ENCODE measurements around the gene GRIK1.

DNA sequence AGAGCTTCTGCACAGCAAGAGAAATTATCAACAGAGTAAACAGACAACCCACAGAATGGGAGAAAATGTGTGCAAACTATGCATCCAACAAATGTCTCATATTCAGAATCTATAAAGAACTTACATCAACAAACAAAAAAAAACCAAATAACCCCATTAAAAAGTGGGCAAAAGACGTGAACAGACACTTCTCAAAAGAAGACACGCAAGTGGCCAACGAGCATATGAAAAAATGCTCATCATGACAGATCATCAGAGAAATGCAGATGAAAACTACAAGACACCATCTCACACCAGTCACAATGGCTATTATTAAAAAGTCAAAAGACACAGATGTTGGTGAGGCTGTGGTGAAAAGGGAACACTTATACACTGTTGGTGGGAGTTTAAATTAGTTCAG lies 257.0 kb downstream of the GRIK1 start:
- TF ChIP-seq, protein P1, sequence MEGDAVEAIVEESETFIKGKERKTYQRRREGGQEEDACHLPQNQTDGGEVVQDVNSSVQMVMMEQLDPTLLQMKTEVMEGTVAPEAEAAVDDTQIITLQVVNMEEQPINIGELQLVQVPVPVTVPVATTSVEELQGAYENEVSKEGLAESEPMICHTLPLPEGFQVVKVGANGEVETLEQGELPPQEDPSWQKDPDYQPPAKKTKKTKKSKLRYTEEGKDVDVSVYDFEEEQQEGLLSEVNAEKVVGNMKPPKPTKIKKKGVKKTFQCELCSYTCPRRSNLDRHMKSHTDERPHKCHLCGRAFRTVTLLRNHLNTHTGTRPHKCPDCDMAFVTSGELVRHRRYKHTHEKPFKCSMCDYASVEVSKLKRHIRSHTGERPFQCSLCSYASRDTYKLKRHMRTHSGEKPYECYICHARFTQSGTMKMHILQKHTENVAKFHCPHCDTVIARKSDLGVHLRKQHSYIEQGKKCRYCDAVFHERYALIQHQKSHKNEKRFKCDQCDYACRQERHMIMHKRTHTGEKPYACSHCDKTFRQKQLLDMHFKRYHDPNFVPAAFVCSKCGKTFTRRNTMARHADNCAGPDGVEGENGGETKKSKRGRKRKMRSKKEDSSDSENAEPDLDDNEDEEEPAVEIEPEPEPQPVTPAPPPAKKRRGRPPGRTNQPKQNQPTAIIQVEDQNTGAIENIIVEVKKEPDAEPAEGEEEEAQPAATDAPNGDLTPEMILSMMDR (optimal IDR thresholded peaks at IDR 0.05 in 1 of 3, IDR thresholded peaks at IDR 0.05 in 1 of 3, conservative IDR thresholded peaks at IDR 0.05 in 1 of 3; ENCODE audit: extremely low read depth in 1 of 3, insufficient read depth in 2 of 3, low read length in 3 of 3), result no peak
- TF ChIP-seq EZH2 (IDR thresholded peaks at IDR 0.05; ENCODE audit: low read length), result no peak

Data from keratinocyte (primary cell).